Mesenchymal stem cell (in vitro differentiated cells and primary cell): ENCODE results near the gene CRBN.

Experiments used
- DNase-seq: peaks from one replicate; pipeline ENCODE4 v3.0.0-alpha.2; 2013
- H2AFZ ChIP-seq: one replicate; pipeline ENCODE4 v1.6.1; 2013; ENCODE audit warnings: low read depth, mild to moderate bottlenecking, control low read depth, inconsistent platforms, low read length, moderate library complexity
- H2AK5ac ChIP-seq: 2 replicates; pipeline ENCODE4 v1.6.1; 2013; ENCODE audit warnings: low read length, moderate library complexity, mild to moderate bottlenecking, inconsistent platforms; ENCODE audit not compliant: severe bottlenecking
- H2BK120ac ChIP-seq: one replicate; pipeline ENCODE4 v1.6.1; 2013; ENCODE audit warnings: low read depth, mild to moderate bottlenecking, inconsistent platforms, low read length, moderate library complexity
- H2BK12ac ChIP-seq, 2 experiments: one replicate each; pipeline ENCODE4 v1.6.1; 2013; ENCODE audit warnings: inconsistent platforms in 2 of 2, low read length in 2 of 2, mild to moderate bottlenecking in 2 of 2, moderate library complexity in 2 of 2, control low read depth in 1 of 2
- H2BK15ac ChIP-seq: one replicate; pipeline ENCODE4 v1.6.1; 2013; ENCODE audit warnings: mild to moderate bottlenecking, low read depth, inconsistent platforms; ENCODE audit not compliant: poor library complexity, severe bottlenecking
- H2BK5ac ChIP-seq: 2 replicates; pipeline ENCODE4 v1.6.1; 2013; ENCODE audit warnings: low read depth, mild to moderate bottlenecking, low read length, control low read depth, inconsistent platforms; ENCODE audit not compliant: poor library complexity, severe bottlenecking
- H3K14ac ChIP-seq, 2 experiments: one replicate each; pipeline ENCODE4 v1.6.1; 2013; ENCODE audit warnings: inconsistent platforms in 2 of 2, low read length in 2 of 2, control low read depth in 1 of 2, mild to moderate bottlenecking in 1 of 2, moderate library complexity in 1 of 2
- H3K18ac ChIP-seq, 2 experiments: one replicate each; pipeline ENCODE4 v1.6.1; 2013; ENCODE audit warnings: inconsistent platforms in 2 of 2, low read length in 2 of 2, control low read depth in 1 of 2, low read depth in 1 of 2, mild to moderate bottlenecking in 1 of 2
- H3K23ac ChIP-seq, 2 experiments: one replicate each; pipeline ENCODE4 v1.6.1; 2013; ENCODE audit warnings: inconsistent platforms in 2 of 2, low read length in 2 of 2, mild to moderate bottlenecking in 2 of 2, moderate library complexity in 2 of 2, control low read depth in 1 of 2
- H3K27ac ChIP-seq: 2 replicates; pipeline ENCODE4 v1.5.1; 2013; ENCODE audit warnings: mild to moderate bottlenecking, moderate library complexity, low read length, control low read depth, inconsistent platforms; ENCODE audit not compliant: poor library complexity, severe bottlenecking
- H3K27me3 ChIP-seq, 2 experiments: 2 replicates each; pipeline versions ENCODE4 v1.6.1 to v1.7.0; 2013; ENCODE audit warnings: low read length in 2 of 2, mild to moderate bottlenecking in 2 of 2, moderate library complexity in 2 of 2, control low read depth in 1 of 2, inconsistent platforms in 1 of 2; ENCODE audit not compliant: control insufficient read depth in 1 of 2, insufficient read depth in 1 of 2
- H3K36me3 ChIP-seq, 2 experiments: 2 replicates each; pipeline versions ENCODE4 v1.6.1 to v1.7.0; 2013; ENCODE audit warnings: low read length in 2 of 2, control low read depth in 1 of 2, inconsistent platforms in 1 of 2, low read depth in 1 of 2, mild to moderate bottlenecking in 1 of 2; ENCODE audit not compliant: insufficient read depth in 2 of 2, control insufficient read depth in 1 of 2
- H3K4ac ChIP-seq, 2 experiments: one replicate each; pipeline ENCODE4 v1.6.1; 2013; ENCODE audit warnings: inconsistent platforms in 2 of 2, low read length in 2 of 2, mild to moderate bottlenecking in 2 of 2, moderate library complexity in 2 of 2, control low read depth in 1 of 2, low read depth in 1 of 2
- H3K4me1 ChIP-seq: 2 replicates; pipeline ENCODE4 v1.6.1; 2013; ENCODE audit warnings: low read depth, low read length, control low read depth; ENCODE audit not compliant: control insufficient read depth, insufficient read depth
- H3K4me2 ChIP-seq: 2 replicates; pipeline ENCODE4 v1.6.1; 2013; ENCODE audit warnings: low read length, mild to moderate bottlenecking, inconsistent platforms; ENCODE audit not compliant: poor library complexity, severe bottlenecking
- H3K4me3 ChIP-seq, 2 experiments: 2 replicates each; pipeline versions ENCODE4 v1.5.1 to v1.7.0; 2013; ENCODE audit warnings: low read length in 2 of 2, mild to moderate bottlenecking in 2 of 2, control low read depth in 1 of 2, low read depth in 1 of 2; ENCODE audit not compliant: insufficient read depth in 1 of 2
- H3K79me1 ChIP-seq: replicated peaks from 2 replicates; pipeline ENCODE4 v1.6.1; 2013; ENCODE audit warnings: mild to moderate bottlenecking, control low read depth, low read length, inconsistent platforms; ENCODE audit not compliant: poor library complexity, severe bottlenecking
- H3K9ac ChIP-seq: 2 replicates; pipeline ENCODE4 v1.7.0; 2013; ENCODE audit warnings: mild to moderate bottlenecking, low read length, moderate library complexity
- H3K9me3 ChIP-seq: 2 replicates; pipeline ENCODE4 v1.7.0; 2013; ENCODE audit warnings: mild to moderate bottlenecking, low read length; ENCODE audit not compliant: control insufficient read depth
- H4K8ac ChIP-seq: one replicate; pipeline ENCODE4 v1.6.1; 2013; ENCODE audit warnings: inconsistent platforms, mild to moderate bottlenecking, low read length, moderate library complexity
- H4K91ac ChIP-seq: one replicate; pipeline ENCODE4 v1.6.1; 2013; ENCODE audit warnings: mild to moderate bottlenecking, low read length, inconsistent platforms
- WGBS: methylation state at CpG from one replicate; pipeline ENCODE4 v1.1.7; 2013; ENCODE audit warnings: mixed read lengths; 5-methylcytosine and 5-hydroxymethylcytosine counted together

Gene CRBN

DNA sequence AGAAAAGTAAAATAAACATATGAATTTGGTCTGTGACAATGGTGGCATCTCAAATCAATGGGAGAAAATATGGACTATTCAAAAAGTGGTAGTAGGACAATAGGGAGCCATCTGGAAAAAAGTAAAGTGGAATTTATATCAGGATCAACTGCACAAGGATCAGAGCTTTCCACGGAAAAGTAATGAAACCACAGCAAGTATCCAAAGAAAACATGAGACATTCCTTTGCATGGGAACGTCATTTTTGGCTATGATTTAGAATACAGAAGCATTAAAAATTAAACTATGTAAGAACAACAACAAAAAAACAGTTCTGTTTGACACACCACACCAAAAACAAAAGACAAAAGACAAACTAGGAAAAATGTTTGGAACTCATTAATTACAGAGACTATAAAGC, 18.7 kb downstream of the CRBN start:
- peaks cover 5% of the 10 kb centered on the region for H3K79me1 ChIP-seq
- peaks cover 0 to 94% of the 10 kb centered on the region in 2 experiments for H3K36me3 ChIP-seq
- DNase-seq, result no peak
- H3K4me3 ChIP-seq, result no peak overlapping the region
- no peak overlapping the region for H2BK120ac ChIP-seq
- no peak overlapping the region for H3K14ac ChIP-seq
- H3K9ac ChIP-seq, result no peak overlapping the region
- H3K9me3 ChIP-seq, result peaks cover 11% of the 10 kb centered on the region
- no peaks in the 10 kb centered on the region for H3K27me3 ChIP-seq
- no peak overlapping the region for H3K4me2 ChIP-seq
- H3K4ac ChIP-seq, result no peak overlapping the region
- H2BK15ac ChIP-seq, result no peak overlapping the region
- H2BK5ac ChIP-seq, result no peak overlapping the region
- no peak overlapping the region for H4K8ac ChIP-seq
- H3K18ac ChIP-seq, result no peak overlapping the region
- no peak overlapping the region for H2AFZ ChIP-seq
- no peak overlapping the region for H3K23ac ChIP-seq
- H3K4me1 ChIP-seq, result no peaks in the 10 kb centered on the region
- H3K27ac ChIP-seq, result no peak overlapping the region
- WGBS, result no CpG with 5 or more reads among the region's 2 CpGs
- H2AK5ac ChIP-seq, result no peak overlapping the region
- H4K91ac ChIP-seq, result no peak overlapping the region
- no peak overlapping the region for H2BK12ac ChIP-seq

DNA sequence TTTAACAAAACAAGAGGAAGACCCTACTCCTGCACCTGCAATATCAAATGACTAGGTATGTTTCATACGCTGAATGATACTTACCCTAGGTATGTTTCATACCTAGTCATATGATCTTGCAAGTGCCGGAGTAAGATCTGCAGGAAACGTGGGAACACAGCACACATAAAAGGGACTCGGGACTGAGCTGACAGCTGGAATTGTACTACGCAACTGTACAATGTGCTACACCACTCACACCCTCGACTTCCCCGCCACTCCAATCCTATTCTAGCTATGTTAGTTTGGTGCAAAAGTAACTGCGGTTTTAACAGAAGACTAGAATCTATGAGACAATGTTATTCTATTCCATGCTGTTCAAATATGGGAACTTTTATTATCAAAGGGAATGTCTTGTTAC, 22.0 kb downstream of the CRBN start:
- Histone ChIP-seq H3K27ac (no peak overlapping the region), H3K4me3 (no peak overlapping the region), H3K4me1 (no peaks in the 10 kb centered on the region), H3K36me3 (peaks cover 3 to 94% of the 10 kb centered on the region in 2 experiments), H2BK12ac (no peak overlapping the region), H3K18ac (no peak overlapping the region), H2AK5ac (no peak overlapping the region), H3K4me2 (no peak overlapping the region), H3K79me1 (peaks cover 7% of the 10 kb centered on the region), H2BK5ac (no peak overlapping the region), H2BK15ac (no peak overlapping the region), H3K9me3 (no peaks in the 10 kb centered on the region), H3K4ac (no peak overlapping the region), H3K9ac (no peak overlapping the region), H2BK120ac (no peak overlapping the region), H2AFZ (no peak overlapping the region), H3K14ac (no peak overlapping the region), H4K91ac (no peak overlapping the region), H4K8ac (no peak overlapping the region), H3K23ac (no peak overlapping the region), H3K27me3 (no peaks in the 10 kb centered on the region)
- DNase-seq, result no peak
- 96% methylated on average over 5 of the region's 8 CpGs for WGBS

DNA sequence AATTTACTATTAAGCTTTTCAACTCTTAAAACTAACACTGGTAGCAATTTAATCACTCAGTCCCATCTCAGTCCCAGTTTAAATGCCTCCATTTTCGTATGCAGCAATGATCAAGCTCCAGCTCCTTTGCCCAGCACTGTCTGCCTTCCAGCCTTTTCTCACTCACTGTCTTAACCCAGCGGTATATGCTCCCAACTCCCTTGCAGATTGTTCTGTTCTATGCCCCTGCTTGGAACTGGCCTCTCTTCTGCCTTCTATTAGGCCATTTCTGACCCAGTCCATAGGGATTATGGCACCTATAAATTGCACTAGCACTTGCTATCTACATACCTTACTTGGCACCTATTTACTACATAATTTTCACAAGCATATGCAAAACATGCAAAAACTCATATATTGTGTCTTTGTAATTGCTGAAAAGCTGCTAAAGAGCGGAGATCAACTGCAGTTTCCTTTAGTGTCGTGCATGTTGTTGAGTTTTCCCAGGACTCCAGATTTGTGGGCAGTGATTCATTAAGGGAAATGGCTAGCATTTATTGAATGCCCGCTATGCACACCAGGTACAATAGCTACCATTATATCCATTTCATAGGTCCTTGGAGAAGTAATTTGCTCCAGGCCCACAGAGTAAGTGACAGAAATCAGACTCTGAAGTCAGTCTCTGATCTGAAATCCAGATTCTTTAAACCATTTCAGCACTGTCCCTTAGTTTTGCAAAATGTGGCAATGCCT, 24.4 kb downstream of the CRBN start:
- H3K4me2 ChIP-seq, result no peak overlapping the region
- H2AFZ ChIP-seq, result no peak overlapping the region
- H3K4me3 ChIP-seq, result no peak overlapping the region

DNA sequence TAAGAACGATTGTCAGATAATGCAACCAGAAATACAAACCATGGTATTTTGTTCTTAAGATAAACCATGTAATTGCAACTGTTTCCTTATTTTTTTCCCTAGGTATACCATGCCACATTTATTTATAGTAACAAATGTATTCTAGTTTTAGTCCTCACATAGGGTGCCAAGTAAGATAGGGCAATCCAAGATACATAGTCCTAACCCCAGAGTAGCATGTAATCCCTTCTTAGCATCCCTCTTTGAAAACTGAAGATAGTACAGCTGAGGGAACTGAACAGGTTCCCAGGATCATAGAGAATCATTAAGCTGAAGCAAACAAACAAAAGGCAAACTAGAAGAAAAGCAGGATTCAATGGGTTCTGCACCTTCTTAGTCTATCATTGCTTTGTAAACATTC, 28.0 kb downstream of the CRBN start:
- H3K14ac ChIP-seq, result no peak overlapping the region
- H2BK5ac ChIP-seq, result no peak overlapping the region
- no peak overlapping the region for H4K91ac ChIP-seq
- H3K27me3 ChIP-seq, result no peaks in the 10 kb centered on the region
- no peak overlapping the region for H3K18ac ChIP-seq
- H3K4ac ChIP-seq, result no peak overlapping the region
- no peak overlapping the region for H4K8ac ChIP-seq
- no peaks in the 10 kb centered on the region for H3K9me3 ChIP-seq
- WGBS, result 100% methylated on average over 1 of the region's 1 CpG
- peaks cover 5% of the 10 kb centered on the region for H3K79me1 ChIP-seq
- no peak overlapping the region for H2AK5ac ChIP-seq
- no peak overlapping the region for H2BK120ac ChIP-seq
- H3K27ac ChIP-seq, result no peak overlapping the region
- H3K23ac ChIP-seq, result no peak overlapping the region
- H3K4me2 ChIP-seq, result no peak overlapping the region
- no peak overlapping the region for H3K4me3 ChIP-seq
- no peaks in the 10 kb centered on the region for H3K4me1 ChIP-seq
- no peak overlapping the region for H2BK12ac ChIP-seq
- no peak for DNase-seq
- no peak overlapping the region for H3K9ac ChIP-seq
- H2BK15ac ChIP-seq, result no peak overlapping the region
- no peak overlapping the region for H2AFZ ChIP-seq
- peaks cover 7 to 99% of the 10 kb centered on the region in 2 experiments for H3K36me3 ChIP-seq

More for the DNA sequence above, 24.4 kb downstream of the CRBN start:
- no peak overlapping the region for H3K18ac ChIP-seq
- H3K9me3 ChIP-seq, result no peaks in the 10 kb centered on the region
- no peak overlapping the region for H4K91ac ChIP-seq
- H2AK5ac ChIP-seq, result no peak overlapping the region
- no peak overlapping the region for H2BK5ac ChIP-seq
- H3K79me1 ChIP-seq, result peaks cover 8% of the 10 kb centered on the region
- no peaks in the 10 kb centered on the region for H3K4me1 ChIP-seq
- H3K4ac ChIP-seq, result peak overlapping the region in 1 of 2 experiments; percentile 26
- no peak for DNase-seq
- no peak overlapping the region for H3K27ac ChIP-seq
- H3K36me3 ChIP-seq, result peaks cover 7 to 99% of the 10 kb centered on the region in 2 experiments
- H3K9ac ChIP-seq, result no peak overlapping the region
- WGBS, result 93% methylated on average over 5 of the region's 5 CpGs
- H2BK12ac ChIP-seq, result no peak overlapping the region
- no peak overlapping the region for H3K23ac ChIP-seq
- no peak overlapping the region for H2BK120ac ChIP-seq
- no peaks in the 10 kb centered on the region for H3K27me3 ChIP-seq
- no peak overlapping the region for H4K8ac ChIP-seq
- no peak overlapping the region for H2BK15ac ChIP-seq
- no peak overlapping the region for H3K14ac ChIP-seq
